Progenitor cell of endocrine pancreas (in vitro differentiated cells): ENCODE results near the gene MAGI3. TPM values are rescaled to one million over a fixed set of nuclear protein-coding genes. Genes with fewer than 3 reads are reported as not detected.

Experiments used
- DNase-seq: peaks from one replicate; pipeline ENCODE4 v3.0.0; 2021; ENCODE audit warnings: low spot score; ENCODE audit not compliant: unreplicated experiment
- H3K27ac Mint-ChIP-seq: 2 replicates; pipeline ENCODE4 v1.8.0; 2021; ENCODE audit warnings: mild to moderate bottlenecking, moderate library complexity, mixed read lengths
- H3K27me3 Mint-ChIP-seq: 2 replicates; pipeline ENCODE4 v1.8.0; 2021; ENCODE audit warnings: mixed read lengths
- H3K36me3 Mint-ChIP-seq: 2 replicates; pipeline ENCODE4 v1.8.0; 2022; ENCODE audit warnings: mixed read lengths; ENCODE audit not compliant: insufficient read depth
- H3K4me1 Mint-ChIP-seq: 2 replicates; pipeline ENCODE4 v1.8.0; 2021; ENCODE audit warnings: low read depth, mixed read lengths
- H3K4me3 Mint-ChIP-seq: 2 replicates; pipeline ENCODE4 v1.8.0; 2021; ENCODE audit warnings: low read depth, mild to moderate bottlenecking, moderate library complexity, mixed read lengths
- H3K9me3 Mint-ChIP-seq: 2 replicates; pipeline ENCODE4 v1.8.0; 2021; ENCODE audit warnings: low read depth, mixed read lengths
- total RNA-seq: library from RNA; stranded (reverse); gene quantifications from 2 replicates; pipeline ENCODE4 v1.2.1, GENCODE V29; 2021
- TF ChIP-seq, protein P1 (sequence below): fragments of 200-600 bp; sonication (generic); IDR thresholded peaks from one replicate; pipeline ENCODE4 v1.5.0; 2021; ENCODE audit warnings: antibody characterized with exemption, mild to moderate bottlenecking; ENCODE audit not compliant: unreplicated experiment

The MAGI3 gene
- total RNA-seq, 1 donor from 2014 or later: 23.7 TPM

DNA sequence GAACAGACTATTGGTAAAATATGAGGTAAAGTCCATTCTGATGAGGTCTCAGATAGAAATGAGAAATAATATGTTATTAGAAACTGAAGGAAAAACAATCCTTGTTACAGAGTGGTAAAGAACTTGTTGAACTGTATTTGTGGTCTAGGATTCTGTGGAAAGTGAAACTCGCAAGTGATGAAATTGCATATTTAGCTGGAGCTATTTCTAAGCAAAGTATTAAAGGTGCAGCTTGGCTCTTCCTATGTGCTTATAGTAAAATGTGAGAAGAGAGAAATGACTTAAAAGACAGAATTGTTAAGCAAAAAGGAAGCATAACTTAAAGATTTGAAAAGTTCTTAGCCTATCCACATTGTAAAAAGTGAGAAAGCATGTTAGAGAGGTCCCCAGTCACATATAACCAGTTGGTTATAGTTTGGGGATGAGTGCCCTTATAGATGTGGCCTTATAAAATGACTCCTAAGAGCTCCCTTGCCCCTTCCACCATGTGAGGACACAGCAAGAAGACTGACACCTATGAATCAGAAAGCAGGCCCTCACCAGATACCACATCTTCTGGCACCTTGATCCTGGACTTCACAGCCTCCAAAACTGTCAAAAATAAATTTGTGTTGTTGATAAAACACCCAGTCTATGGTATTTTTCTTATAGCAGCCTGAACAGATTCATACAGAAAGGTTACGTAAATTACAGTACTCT, 344.2 kb downstream of the MAGI3 start:
- no peak overlapping the region for H3K4me3 Mint-ChIP-seq
- DNase-seq: no peak
- no peaks in the 10 kb centered on the region for H3K9me3 Mint-ChIP-seq
- no peaks in the 10 kb centered on the region for H3K27me3 Mint-ChIP-seq
- no peak overlapping the region for H3K27ac Mint-ChIP-seq
- no peaks in the 10 kb centered on the region for H3K4me1 Mint-ChIP-seq
- peaks cover 22% of the 10 kb centered on the region for H3K36me3 Mint-ChIP-seq
- TF ChIP-seq, protein P1, sequence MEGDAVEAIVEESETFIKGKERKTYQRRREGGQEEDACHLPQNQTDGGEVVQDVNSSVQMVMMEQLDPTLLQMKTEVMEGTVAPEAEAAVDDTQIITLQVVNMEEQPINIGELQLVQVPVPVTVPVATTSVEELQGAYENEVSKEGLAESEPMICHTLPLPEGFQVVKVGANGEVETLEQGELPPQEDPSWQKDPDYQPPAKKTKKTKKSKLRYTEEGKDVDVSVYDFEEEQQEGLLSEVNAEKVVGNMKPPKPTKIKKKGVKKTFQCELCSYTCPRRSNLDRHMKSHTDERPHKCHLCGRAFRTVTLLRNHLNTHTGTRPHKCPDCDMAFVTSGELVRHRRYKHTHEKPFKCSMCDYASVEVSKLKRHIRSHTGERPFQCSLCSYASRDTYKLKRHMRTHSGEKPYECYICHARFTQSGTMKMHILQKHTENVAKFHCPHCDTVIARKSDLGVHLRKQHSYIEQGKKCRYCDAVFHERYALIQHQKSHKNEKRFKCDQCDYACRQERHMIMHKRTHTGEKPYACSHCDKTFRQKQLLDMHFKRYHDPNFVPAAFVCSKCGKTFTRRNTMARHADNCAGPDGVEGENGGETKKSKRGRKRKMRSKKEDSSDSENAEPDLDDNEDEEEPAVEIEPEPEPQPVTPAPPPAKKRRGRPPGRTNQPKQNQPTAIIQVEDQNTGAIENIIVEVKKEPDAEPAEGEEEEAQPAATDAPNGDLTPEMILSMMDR: no peak
